Calu3 (cell line): ENCODE results near the gene RAP1GAP2. TPM values are rescaled to one million over a fixed set of nuclear protein-coding genes. Genes with fewer than 3 reads are reported as not detected.

Experiments
- BruUV-seq: library from RNA; stranded (reverse); fragments of 400-500 nt; replicated peaks from 2 replicates; lab custom pipeline; 2021; lab: Mats Ljungman, UMichigan
- CTCF ChIA-PET: fragments of 300-600 bp; sonication (Branson Sonifier 250); formaldehyde crosslinking; loops from one replicate; lab custom pipeline; 2022; ENCODE audit warnings: antibody characterized with exemption; lab: Charles Lee
- DNase-seq: peaks from one replicate; pipeline ENCODE4 v3.0.0; 2022
- H3K27ac Mint-ChIP-seq: one replicate; pipeline ENCODE4 v1.8.0; 2022; ENCODE audit warnings: mixed read lengths; ENCODE audit not compliant: unreplicated experiment
- H3K27me3 Mint-ChIP-seq: one replicate; pipeline ENCODE4 v1.8.0; 2022; ENCODE audit warnings: mixed read lengths; ENCODE audit not compliant: unreplicated experiment
- H3K36me3 Mint-ChIP-seq: one replicate; pipeline ENCODE4 v1.8.0; 2022; ENCODE audit warnings: mild to moderate bottlenecking, moderate library complexity, mixed read lengths; ENCODE audit not compliant: insufficient read depth, unreplicated experiment
- H3K4me1 Mint-ChIP-seq: one replicate; pipeline ENCODE4 v1.8.0; 2022; ENCODE audit warnings: mild to moderate bottlenecking, low read depth, mixed read lengths; ENCODE audit not compliant: unreplicated experiment
- H3K4me3 Mint-ChIP-seq: one replicate; pipeline ENCODE4 v1.8.0; 2022; ENCODE audit warnings: mild to moderate bottlenecking, low read depth, moderate library complexity, mixed read lengths; ENCODE audit not compliant: unreplicated experiment
- H3K9me3 Mint-ChIP-seq: one replicate; pipeline ENCODE4 v1.8.0; 2022; ENCODE audit warnings: low read depth, mixed read lengths; ENCODE audit not compliant: unreplicated experiment
- CTCF ChIP-seq: fragments of 200-600 bp; IDR thresholded peaks from one replicate; pipeline ENCODE4 v1.8.0; 2022; ENCODE audit warnings: antibody characterized with exemption; ENCODE audit not compliant: unreplicated experiment
- intact Hi-C: fragments of 100-400 bp; cut with micrococcal nuclease; formaldehyde crosslinking; loops from one replicate; pipeline ENCODE4 v1.10.0; 2022; ENCODE audit not compliant: unreplicated experiment
- total RNA-seq: library from RNA; stranded (reverse); gene quantifications from 2 replicates; pipeline ENCODE4 v1.2.3, GENCODE V29; 2022

RAP1GAP2 gene
- total RNA-seq, 1 experiment from 2014 or later: 38.4 TPM

- no peaks in the 10 kb centered on the region for H3K36me3 Mint-ChIP-seq
- peak; percentile 8 for DNase-seq
- intact Hi-C loops: no loop called here
- no TSS peak for BruUV-seq
- H3K4me1 Mint-ChIP-seq: peaks cover 17% of the 10 kb centered on the region
- no peak overlapping the region for H3K4me3 Mint-ChIP-seq
- H3K27me3 Mint-ChIP-seq: no peaks in the 10 kb centered on the region
- H3K9me3 Mint-ChIP-seq: no peaks in the 10 kb centered on the region
- CTCF ChIA-PET: interaction anchor here (0.6 kb wide), 1 partner anchor 9 kb away, joined by 4 read pairs; no protein-coding TSS in a partner anchor
- no peak for TF ChIP-seq CTCF
- no peak overlapping the region for H3K27ac Mint-ChIP-seq
Observed at GRCh38 chr17:2899906-2900305, 103.7 kb downstream of the RAP1GAP2 start.

GRCh38 chr17:2900842-2901241 lies 104.6 kb downstream of the RAP1GAP2 start:
- no peak for TF ChIP-seq CTCF
- intact Hi-C loops: no loop called here
- Mint-ChIP-seq H3K27ac (no peak overlapping the region), H3K9me3 (no peaks in the 10 kb centered on the region), H3K27me3 (no peaks in the 10 kb centered on the region), H3K4me1 (peaks cover 16% of the 10 kb centered on the region), H3K4me3 (no peak overlapping the region), H3K36me3 (no peaks in the 10 kb centered on the region)
- no peak for DNase-seq
- CTCF ChIA-PET: no interaction called here
- no TSS peak for BruUV-seq

GRCh38 chr17:2901582-2901981 lies 105.3 kb downstream of the RAP1GAP2 start:
- Mint-ChIP-seq H3K27ac (no peak overlapping the region), H3K9me3 (no peaks in the 10 kb centered on the region), H3K36me3 (no peaks in the 10 kb centered on the region), H3K27me3 (no peaks in the 10 kb centered on the region), H3K4me3 (no peak overlapping the region), H3K4me1 (peaks cover 16% of the 10 kb centered on the region)
- BruUV-seq: no TSS peak
- DNase-seq: no peak
- intact Hi-C loops: no loop called here
- TF ChIP-seq CTCF: no peak
- CTCF ChIA-PET: no interaction called here

- TF ChIP-seq CTCF: no peak
- H3K27me3 Mint-ChIP-seq: no peaks in the 10 kb centered on the region
- H3K27ac Mint-ChIP-seq: no peak overlapping the region
- BruUV-seq: no TSS peak
- no peaks in the 10 kb centered on the region for H3K36me3 Mint-ChIP-seq
- H3K4me1 Mint-ChIP-seq: peaks cover 16% of the 10 kb centered on the region
- CTCF ChIA-PET: no interaction called here
- no peak overlapping the region for H3K4me3 Mint-ChIP-seq
- no peak for DNase-seq
- no peaks in the 10 kb centered on the region for H3K9me3 Mint-ChIP-seq
- intact Hi-C loops: no loop called here
Observed at GRCh38 chr17:2902546-2902945, 106.3 kb downstream of the RAP1GAP2 start.
